Measurements from ENCODE around the gene ADAMTSL1.

ADAMTSL1 gene

DNA sequence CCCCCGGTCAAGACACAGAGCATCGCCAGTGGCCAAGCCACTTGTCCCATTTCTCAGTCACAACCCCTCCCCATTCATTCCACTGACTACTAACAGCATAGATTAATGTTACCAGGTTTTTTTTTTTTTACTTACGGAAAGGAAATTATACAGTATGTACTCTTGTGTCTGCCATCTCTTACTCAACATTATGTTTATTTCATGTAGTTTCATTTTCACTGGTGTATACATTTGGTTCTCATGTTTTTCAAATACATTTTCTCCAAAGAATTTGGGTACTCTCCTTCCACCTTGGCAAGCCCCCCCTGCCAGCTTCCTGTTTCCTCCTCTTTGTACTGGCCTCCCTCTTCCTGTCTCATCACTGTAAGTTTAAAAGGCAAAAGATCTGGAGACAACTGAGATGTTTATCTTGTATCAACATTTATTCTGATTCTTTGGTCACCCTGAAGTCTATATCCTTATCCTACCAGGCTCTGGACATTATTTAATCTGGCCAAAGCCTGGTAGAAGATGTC is 351.8 kb downstream of the ADAMTSL1 start:
- DNase-seq = no peak
- intact Hi-C loops (cut with DNase I) = no loop called here

DNA sequence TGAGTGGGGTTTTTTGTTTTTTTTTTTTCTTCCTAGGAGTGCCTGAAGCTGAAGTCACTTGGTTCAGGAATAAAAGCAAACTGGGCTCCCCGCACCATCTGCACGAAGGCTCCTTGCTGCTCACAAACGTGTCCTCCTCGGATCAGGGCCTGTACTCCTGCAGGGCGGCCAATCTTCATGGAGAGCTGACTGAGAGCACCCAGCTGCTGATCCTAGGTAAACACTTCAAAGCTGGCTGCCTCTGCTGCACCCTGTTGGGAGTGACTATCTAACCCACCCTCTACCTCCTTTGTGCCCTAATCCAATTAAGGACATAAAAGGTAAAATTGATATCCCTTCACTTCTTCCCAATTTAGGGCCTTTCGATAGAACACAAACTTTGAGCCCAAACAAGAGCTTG is 352.3 kb downstream of the ADAMTSL1 start:
- intact Hi-C loops (cut with DNase I) = no loop called here
- DNase-seq = no peak

DNA sequence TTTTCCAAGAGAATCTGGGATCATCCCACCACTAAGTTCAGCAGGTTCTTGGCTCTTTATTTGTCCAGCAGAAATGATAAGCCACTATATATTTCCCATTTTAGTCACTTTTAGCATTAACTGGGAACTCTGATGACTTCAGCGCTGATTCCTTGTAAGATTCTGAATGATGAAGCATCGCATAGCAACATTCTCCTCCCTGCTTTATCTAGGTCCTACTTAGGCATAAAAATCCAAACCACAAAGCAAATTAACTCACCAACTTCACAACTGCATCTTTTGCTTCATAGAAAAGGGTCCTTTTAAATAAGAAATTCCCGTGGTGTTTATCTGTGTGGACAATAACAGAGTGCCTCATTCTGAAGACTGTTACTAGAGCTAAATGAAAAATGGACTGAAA is 355.1 kb downstream of the ADAMTSL1 start:
- intact Hi-C loops (cut with DNase I) = no loop called here
- no peak for DNase-seq

DNA sequence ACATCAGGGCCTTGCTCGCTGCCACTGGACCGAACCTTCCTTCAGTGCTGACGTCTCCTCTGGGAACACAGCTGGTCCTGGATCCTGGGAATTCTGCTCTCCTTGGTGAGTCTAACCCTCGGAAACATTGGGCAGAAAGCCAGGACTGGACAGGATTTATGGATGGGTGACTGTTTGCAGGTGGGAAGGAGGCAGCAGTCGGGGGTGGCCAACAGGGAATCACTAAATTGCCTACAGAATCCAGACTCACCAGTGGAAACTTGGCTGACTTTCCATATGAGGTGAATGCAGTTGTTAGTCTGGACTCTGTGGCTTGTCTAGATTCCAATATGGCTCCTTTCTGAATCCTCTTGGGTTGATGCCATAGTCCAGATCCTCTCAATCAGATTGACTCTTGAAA is 355.9 kb downstream of the ADAMTSL1 start:
- no peak for DNase-seq
- intact Hi-C loops (cut with DNase I) = no loop called here

DNA sequence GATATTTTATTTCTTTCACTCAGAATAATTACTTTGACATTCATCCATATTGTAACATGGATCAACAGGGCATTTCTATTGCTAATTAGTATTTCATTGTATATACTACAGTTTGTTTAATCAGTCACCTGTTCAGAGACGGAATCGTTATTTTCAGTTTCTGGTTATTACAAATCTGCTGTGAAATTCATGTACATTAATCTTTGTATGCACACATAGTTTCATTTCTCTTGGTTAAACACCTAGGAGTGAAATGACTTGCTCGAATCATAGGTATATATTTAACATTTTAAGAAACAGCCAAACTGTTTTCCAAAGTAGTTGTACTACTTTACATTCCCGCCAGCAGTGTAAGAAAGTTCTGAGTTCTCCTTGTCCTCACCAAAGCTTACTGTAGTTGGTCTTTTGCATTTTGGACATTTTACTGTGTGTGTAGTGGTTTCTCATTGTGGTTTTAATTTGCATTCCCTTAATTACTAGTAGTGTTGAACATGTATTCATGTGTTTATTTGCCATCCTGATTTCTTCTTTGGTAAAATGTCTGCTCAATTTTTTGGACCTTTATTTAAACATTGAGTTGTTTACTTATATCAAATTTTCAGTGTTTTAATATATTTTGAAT is 360.9 kb downstream of the ADAMTSL1 start:
- no peak for DNase-seq
- intact Hi-C loops (cut with DNase I) = no loop called here

DNA sequence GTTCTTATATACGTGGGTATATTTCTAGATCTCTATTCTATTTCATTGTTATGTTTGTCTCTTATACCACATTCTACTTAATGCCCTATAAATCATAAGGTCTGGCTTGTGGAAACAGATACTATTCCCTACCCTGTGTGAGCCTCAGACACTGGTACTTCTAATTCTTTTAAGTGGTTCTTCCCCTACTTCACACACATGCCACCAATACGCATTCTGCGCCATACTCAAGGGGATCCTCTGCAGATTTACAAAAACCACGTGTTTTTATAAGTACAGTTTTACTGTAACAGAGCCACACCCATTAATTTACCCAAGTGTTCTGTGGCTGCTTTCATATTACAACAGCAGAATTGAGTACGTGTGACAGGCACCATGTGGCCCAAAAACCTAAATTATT is 363.4 kb downstream of the ADAMTSL1 start:
- DNase-seq = no peak
- intact Hi-C loops (cut with DNase I) = no loop called here

DNA sequence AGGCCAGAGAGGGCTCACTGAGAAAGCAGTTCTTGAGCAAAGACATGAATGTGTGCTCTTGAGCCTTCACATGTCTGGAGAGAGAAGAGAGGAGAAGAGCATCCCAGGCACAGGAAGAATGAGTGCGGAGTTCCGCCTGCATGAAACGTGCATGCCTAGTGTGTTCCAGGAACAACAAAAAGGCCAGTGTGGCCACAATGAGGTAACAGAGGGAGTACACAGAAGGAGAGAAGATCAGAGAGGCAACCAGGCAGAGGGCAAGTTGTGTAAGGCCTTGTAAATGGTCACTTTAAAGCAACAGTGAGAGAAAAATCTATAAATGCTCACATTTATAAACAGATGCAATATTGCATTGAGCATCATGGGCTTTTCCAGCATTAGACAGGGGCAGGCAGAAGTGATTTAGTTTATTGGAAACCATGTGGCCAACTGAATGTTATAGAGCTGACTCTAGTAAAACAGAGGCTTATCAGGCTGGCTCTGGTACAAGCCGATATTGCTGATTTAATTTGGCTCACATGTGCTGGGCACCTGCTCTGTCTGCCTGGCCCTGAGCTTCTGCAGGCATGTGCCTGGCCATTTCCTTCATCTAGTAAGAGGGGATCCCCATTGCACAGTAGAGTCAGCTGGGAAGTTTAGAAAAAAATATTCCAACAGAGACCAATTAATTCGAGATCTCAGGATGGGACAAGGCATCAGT is 373.8 kb downstream of the ADAMTSL1 start:
- DNase-seq = no peak
- intact Hi-C loops (cut with DNase I) = no loop called here

DNA sequence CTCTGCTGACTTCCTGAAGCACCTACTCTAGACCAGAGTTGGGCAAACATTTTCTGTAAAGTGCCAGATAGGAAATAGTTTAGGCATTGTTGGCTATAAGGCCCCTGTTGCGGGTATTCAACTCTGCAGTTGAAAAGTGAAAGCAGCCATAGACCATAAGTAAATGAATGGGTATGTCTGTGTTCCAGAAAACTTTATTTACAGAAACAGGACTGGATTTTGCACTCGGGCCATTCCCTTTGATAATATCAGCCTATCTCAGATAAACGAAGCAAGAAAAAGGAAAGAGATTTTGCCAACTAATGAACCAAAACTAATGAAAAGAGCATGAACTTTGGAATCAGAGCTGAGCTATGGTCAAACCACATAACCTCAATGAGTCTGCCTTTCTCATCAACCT is 374.7 kb downstream of the ADAMTSL1 start:
- intact Hi-C loops (cut with DNase I) = no loop called here
- DNase-seq = no peak

DNA sequence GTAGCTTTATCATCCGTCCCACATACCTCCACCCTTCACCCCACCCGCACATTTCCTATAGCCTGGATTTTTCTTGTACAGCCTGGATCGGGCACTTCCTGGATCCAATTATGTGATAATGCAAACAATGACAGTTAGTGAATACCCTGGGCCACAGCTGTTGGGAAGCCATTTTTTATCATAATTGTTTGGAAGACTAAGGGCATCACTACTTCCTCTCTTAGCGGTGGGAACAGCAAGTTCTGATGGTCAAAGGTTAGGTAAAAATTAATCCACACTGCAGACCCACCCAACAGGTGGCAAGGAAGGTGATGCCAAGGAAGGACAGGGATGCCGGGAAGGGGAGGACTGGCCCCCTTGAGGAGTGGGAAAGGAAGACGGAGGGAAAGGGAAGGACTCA is 375.3 kb downstream of the ADAMTSL1 start:
- intact Hi-C loops (cut with DNase I) = no loop called here
- DNase-seq = no peak

DNA sequence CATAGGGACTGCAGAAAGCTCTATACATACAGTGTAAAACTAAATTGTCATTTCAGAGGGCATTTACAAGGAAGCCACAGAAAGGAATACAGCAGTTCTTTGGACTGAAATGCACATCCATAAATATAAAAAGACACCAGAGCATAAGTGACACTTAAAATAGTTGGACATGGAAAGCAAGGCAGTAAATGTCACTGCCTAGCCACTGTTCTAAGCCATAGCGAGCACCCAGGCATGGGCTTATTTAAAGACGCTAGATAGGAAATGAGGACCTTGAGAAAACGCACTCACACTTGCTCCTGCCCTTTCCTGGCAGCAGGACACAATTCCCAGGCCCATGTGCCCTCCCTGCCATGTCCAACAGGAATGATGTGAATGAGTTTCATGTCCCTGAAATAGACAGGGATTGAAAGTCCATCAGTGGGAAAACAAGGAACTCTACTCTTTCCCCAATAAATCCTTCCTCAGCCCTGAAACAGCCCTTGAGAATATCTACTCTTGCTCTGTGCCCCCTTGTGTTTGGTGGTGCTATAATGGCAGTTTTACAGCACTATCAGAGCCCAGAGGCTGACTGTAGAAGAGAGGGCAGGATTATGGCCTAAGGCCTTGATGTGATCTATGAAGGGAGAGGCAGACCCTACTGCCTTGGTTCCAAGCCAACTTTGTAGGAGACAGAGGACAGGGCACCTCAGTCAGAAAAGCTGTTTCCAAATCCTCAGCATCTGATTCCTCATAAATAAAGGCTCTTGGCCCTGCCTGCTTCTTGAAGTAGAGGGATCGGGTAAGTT is 376.1 kb downstream of the ADAMTSL1 start:
- DNase-seq = no peak
- intact Hi-C loops (cut with DNase I) = no loop called here

DNA sequence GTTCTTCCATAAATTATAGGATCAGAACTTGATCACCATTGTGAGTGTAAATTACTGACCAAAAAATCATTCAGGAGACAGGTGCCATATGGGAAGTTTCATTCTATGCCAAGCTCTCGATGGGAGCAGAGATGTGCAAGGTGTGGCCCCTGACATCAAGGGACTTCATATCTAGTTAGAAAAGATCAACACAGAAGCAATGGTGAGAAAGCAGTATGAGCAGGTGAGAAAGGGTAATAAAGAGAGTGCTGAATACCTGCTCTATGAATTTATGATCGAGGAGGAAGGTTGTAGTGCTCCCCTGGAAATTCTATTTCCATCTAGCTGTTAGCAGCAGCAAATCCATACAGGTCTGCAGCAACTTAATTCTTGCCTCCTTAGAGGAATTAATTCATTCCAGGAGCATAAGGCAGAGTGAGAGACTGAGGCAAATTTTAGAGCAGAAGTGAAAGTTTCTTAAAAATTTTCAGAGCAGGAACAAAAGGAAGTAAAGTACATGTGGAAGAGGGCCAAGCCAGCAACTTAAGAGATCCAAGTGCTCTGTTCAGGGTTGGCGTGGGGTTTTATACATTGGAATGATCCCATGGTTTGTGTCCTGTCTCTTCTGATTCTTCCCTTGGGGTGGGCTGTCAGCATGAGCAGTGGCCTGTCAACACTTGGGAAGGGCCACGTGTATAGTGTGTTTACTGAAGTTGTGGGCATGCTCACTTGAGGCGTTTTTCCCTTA is 377.3 kb downstream of the ADAMTSL1 start:
- intact Hi-C loops (cut with DNase I) = no loop called here

DNA sequence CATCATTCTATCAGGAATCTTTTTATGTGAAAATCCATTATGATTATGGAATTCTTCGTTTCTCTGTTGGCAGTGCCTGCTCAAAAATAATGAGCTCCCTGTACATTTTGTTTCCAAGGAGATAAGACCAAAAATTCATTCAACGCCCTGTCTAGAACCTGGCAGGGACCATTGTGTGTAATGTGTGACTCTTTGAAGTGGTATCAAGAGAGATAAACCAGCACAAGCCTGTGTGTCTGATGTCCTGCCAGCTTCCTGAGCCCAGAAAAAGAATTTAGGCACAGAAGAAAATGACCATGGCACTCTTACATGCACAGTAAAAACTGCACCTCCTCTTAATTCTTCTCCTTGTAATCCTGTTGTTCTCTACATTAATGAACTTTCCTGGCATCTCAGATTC is 381.7 kb downstream of the ADAMTSL1 start:
- peak in 3 of 10 donors; percentile 16 to 29 (median 19) for DNase-seq

More for the DNA sequence above, 377.3 kb downstream of the ADAMTSL1 start:
- DNase-seq = no peak

DNA sequence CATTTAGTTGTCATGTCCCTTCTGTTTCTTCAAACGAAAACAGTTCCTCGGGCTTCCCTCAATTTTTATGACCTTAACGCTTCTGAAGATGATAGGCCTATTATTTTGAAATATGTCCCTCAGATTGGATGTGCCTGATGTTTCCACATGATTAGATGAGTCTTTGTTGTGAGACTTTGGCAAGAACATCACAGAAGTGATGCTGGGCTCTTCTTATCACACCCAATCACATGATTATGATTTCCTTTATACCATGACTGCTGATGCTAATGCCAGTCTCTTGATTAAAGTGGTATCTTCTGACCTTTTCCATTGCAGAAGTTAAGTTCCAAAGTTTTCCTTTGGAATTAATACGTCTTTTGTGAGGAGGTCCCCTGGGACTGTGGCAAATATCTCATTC is 383.4 kb downstream of the ADAMTSL1 start:
- intact Hi-C loops (cut with DNase I) = no loop called here
- no peak for DNase-seq

More for the DNA sequence above, 381.7 kb downstream of the ADAMTSL1 start:
- intact Hi-C loops (cut with DNase I) = no loop called here

DNA sequence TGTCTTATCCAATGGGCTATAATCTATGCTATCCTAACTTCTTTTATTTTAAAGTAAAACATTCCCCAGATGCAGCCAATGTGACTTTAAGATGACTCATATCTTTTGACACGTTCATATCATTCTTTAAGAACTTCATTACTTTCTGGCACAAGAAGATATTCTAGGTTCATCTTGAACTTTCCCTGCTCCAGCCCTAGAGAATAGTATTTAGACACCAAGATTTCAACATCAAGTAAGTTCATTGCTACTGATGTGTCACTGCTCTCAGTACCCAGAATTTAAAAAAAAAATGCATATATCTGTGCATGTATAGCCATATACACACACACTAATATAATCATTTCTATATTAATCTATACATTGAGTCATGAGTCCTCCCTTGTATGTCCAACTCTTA is 383.8 kb downstream of the ADAMTSL1 start:
- DNase-seq = no peak
- intact Hi-C loops (cut with DNase I) = no loop called here

DNA sequence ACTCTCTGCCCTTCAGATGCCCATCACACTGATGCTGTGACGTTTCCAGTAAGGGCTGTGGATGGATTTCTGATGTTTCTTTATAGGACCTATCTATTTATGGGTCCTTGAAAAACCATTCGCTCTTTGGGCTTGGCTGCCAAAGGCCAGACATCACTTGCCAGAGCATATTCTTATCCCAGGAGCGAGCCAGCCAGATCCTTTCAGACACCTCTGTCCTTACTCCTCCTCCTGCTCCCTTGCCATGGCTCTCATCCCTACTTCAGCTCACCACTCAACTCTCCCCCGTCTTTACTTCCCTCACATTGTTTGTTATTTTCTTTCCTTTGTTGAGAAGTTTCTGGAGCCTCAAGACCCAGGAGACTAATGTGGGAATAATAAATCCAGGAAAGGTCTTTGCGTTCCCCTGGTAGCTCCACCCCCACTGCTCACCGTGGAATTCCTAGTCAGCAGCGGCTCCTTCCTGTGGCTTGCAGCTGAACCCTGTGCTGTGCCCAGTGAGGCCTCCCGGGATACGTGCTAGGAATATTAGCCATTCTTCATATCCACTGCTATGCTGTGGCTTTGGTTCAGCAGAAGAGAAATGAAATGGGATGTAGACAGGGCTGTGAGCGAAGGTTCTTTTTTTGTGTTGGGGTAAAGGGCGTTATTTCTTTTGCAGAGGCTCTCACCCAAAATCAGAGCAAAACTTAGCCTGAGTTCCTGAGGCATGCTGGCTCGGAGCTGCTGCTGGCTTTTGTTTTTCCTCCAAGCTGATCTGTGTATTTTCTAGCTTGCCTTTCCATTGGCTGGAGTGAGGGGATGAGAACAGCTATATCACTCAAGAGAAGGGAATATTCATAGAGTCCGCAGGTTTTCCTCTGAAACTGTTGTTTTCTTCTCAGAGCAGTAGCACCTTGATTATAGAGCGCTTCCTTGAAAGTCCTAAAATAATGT is 387.9 kb downstream of the ADAMTSL1 start:
- peak in 3 of 10 donors; percentile 8 to 79 (median 17) for DNase-seq
- intact Hi-C loops (cut with DNase I) = no loop called here

DNA sequence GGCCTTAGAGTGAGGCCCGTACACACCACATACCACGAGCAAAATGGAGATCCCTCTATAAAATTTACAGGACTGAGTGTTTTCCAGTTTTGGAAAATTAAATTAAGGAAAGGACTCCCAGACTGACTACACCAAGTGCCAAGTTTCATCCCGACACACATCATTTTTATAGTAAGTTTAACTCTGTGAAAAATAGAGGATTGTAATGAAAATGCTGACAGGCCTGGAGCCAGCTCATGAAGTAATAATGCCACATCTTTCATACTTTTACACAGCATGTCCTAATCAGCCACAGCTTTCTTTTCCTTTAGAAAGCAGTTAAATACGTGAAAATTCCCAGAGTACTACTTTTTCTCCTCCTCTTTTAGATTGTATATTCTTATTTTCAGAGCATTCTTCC is 389.8 kb downstream of the ADAMTSL1 start:
- intact Hi-C loops (cut with DNase I) = no loop called here
- DNase-seq = no peak

DNA sequence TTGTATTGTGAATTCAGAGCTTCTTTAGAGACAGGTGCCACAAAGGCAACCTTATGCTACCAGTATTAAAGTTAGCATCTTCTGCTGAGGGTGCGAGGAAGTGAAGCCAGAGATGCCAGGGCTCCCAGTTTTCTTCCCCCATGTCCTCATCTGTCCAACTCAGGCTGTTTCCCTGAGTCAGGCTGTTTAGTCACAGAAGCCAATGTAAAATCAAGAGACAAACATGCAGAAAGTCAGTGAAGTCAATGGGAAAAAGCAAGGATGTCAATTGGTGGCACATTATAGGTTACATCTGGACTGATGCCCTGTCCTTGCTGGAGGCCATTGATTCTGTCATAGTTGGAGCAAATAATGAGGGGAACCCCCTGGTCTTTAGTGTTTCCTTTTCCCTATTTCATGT is 390.6 kb downstream of the ADAMTSL1 start:
- DNase-seq = no peak
- intact Hi-C loops (cut with DNase I) = no loop called here

DNA sequence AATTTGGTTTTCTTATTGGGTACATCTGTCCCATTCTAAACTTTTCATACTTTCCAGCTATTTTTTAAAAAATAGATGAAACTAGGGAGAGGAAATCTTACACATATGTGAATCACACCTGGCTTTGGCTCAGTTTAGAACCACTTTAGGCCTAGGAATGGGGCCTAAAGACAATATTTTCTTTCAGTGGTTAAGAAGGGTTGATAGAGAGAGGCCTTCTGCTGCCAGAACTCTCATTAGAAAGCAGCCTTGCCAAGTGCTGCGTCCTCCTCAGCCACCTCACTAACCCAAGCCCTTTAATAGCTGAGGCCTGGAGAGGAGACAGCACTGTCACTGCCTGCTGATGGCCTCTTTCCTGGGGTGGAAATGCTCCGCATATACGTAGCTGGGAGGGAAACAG is 391.6 kb downstream of the ADAMTSL1 start:
- DNase-seq = no peak

DNA sequence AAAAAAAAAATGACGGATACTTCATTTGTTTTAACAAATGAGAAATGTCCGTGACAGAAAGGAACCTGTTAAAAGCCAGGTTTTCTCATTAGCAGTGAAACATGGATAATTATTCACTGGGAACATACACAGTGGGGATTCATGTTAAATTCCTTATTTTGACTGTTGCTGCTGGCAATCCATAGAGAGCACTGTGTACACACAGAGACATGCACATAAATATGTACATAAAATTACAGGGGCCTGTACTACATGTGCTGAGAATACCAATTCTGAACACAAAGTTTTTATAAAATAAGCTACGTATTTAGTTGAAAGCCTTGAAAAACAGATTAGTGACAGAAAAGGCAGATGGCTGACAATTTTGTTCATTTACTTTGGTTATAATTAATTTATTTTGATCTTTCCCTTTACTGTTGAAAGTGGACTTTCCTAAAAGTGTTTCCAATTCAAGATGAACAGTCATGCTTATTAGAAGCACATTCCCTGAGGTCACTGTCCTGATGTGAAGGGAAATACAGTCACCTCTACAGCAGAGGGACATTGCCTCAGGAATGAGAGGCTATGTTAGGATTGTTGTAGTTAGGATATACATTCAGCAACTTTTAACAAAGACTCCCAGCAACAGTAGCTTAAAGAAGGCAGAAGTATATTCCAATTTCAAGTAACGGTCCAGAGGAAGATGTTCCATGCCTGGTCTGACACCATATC is 392.3 kb downstream of the ADAMTSL1 start:
- no peak for DNase-seq
- intact Hi-C loops (cut with DNase I) = no loop called here

More for the DNA sequence above, 391.6 kb downstream of the ADAMTSL1 start:
- intact Hi-C loops (cut with DNase I) = no loop called here

Measured in posterior cingulate gyrus (tissue), 11 donors.